GM18907 (cell line): ENCODE results near the gene CCDC174.
"Not testable (repeated sequence)": the region's sequence is repeated elsewhere in the genome, so short reads cannot be mapped to it uniquely, and the experiment has no call there.

ENCODE experiments used
- ATAC-seq: cut with Tn5 transposase; IDR thresholded peaks from one replicate; pipeline ENCODE4 v1.9.1; 2021; ENCODE audit warnings: mild to moderate bottlenecking, moderate library complexity; ENCODE audit not compliant: unreplicated experiment

CCDC174 gene

DNA sequence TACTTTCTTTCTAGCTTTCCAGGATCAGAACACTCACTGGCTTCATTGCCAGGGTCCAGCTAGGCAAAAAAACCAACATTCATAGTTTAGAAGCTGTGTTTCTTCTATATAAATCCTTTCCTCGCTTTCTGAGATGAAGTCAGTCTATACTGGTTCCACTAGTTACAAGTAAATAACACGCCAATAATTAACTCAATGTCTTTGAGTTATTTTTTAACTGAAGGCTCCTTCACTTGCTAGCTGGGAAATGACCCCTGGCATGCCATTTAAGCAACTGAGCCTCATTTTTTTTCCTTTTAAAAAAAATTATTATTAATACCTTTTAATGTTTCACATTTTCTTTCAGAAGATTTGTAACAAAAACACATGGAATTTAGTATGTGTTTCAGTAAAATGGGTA, 2.1 kb upstream of the CCDC174 start:
- ATAC-seq, result no peak

- ATAC-seq, result no peak
These were observed 1.4 kb upstream of the CCDC174 start for GRCh38 chr3:14650193-14650592.

DNA sequence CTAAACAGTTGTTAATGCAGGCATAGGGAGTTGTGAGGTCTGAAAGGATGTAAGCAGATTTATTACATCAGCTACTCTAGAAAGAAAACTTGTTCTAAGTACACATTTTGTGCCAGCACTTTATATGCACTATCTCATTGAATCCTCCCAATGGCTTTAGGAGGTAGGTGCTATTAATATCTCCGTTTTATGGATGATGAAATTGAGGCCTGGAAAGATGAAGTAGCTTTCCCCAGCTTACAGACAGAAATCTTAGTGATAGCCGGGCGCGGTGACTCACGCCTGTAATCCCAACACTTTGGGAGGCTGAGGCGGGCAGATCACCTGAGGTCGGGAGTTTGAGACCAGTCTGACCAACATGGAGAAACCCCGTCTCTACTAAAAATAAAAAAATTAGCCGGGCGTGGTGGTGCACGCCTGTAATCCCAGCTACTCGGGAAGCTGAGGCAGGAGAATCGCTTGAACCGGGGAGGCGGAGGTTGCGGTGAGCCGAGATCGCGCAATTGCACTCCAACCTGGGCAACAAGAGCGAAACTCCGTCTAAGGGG, 872 bp downstream of the CCDC174 start:
- ATAC-seq, result not testable (repeated sequence)

GRCh38 chr3:14657579-14657978, 6.0 kb downstream of the CCDC174 start:
- no peak for ATAC-seq

GRCh38 chr3:14658978-14659377, 7.4 kb downstream of the CCDC174 start:
- ATAC-seq, result no peak

- ATAC-seq, result no peak
These were observed 9.4 kb downstream of the CCDC174 start for GRCh38 chr3:14660942-14661341.

DNA sequence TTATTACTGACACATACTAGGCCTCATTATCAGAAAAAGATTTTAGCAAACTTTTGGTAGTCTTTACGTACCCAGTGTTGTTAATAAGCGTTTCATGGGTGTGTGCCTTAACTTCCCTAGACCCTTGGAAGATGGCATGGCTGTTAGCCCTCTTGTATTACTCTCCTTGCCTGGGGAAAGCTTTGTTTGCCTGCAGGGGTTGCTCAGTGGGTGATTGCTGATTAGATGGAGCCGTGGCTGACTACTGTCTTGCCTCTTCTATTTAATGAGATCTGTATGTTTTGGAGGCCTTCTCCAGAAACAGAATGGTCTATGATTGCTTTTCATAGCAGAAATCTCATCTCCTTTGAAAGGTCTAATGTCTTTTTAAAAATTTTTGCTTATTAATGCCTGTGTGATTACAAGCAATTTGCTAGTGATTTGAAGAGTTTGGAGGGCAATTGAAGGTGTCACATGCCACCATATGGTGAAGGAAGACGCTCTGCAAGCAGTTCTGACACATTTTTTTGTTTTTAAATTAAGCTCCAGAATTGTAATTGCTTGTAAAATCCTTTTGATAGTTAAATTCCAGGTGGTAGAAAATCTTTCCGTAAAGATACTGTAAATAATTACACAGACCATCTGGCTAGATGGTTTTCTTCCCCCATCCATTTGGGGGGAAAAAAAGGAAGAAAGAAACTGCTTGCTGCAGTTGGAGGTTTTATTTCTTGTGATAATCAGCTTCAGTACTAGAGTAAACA, 12.0 kb downstream of the CCDC174 start:
- ATAC-seq, result no peak

GRCh38 chr3:14664170-14664569, 12.6 kb downstream of the CCDC174 start:
- no peak for ATAC-seq

- no peak for ATAC-seq
These were observed 21.0 kb downstream of the CCDC174 start for GRCh38 chr3:14672588-14672987.

- no peak for ATAC-seq
These were observed 23.3 kb downstream of the CCDC174 start, which contains the start of gene C3orf20 for GRCh38 chr3:14674841-14675240. C3orf20 (plus strand) TSS chr3:14675141; CDS start chr3:14682714, 7,573 bp downstream.

DNA sequence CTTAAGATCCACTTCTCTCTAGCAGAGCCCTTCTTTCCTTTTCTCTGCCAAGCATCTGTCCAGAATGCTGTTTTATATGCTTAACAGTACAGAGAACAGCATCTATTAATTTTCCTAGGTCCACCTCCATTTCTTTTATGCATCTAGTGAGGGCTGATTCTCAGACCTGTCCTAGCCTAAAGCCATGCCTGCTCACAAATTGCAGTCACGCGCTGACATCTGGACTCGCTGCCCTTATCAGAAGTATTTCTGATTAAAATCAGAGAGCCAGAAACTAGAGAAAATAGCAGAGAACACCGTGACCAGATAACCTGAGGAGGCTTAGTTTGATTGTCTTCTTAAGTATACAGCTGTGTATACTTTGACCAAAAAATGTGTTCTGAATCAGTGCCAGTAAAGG, 25.3 kb downstream of the CCDC174 start:
- no peak for ATAC-seq

DNA sequence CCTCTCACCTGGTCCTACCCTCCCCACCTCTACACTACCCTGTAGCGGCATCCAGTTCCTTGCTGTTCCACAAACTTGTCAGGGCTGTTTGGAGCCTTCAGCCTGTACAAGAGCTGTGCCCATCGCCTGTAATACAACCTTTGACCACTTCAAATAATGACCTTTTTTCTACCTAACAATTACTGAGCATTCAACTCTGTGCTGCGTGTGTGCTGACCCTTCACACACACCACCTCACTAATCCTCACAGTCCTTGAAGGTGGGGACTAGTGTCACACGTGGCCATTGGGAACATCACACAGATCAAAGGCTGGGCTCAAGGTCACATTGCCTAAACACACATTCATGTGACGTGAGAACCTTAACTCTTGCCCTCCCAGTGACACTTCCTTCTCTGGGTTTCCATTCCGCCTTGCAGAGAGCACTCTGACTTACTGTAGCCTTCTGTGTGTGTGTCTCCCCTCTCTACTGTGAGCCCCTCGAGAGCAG, 26.5 kb downstream of the CCDC174 start:
- ATAC-seq, result no peak

- no peak for ATAC-seq
These were observed 28.6 kb downstream of the CCDC174 start for GRCh38 chr3:14680115-14680514.

DNA sequence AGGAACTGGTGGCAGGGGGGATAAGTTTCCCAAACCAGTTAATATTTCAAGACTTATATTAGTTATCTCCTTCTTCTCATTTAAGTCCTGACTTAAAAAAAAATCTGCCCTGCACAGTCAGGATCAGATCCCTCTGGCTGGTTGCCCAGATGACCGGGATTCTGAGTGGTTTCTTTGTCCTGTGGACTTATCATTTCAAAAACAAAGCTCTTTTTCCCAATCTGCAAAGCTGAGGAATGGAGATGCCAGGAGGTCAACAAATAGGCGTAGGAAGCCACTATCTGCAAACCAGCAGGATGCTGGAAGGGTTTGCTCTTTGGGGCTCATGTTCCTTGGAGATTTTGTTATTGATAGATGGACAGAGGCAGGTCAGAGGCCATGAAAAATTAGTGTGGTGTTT, 29.2 kb downstream of the CCDC174 start:
- no peak for ATAC-seq

GRCh38 chr3:14684447-14684846, 32.9 kb downstream of the CCDC174 start:
- no peak for ATAC-seq

GRCh38 chr3:14685179-14685578, 33.6 kb downstream of the CCDC174 start:
- ATAC-seq, result no peak

DNA sequence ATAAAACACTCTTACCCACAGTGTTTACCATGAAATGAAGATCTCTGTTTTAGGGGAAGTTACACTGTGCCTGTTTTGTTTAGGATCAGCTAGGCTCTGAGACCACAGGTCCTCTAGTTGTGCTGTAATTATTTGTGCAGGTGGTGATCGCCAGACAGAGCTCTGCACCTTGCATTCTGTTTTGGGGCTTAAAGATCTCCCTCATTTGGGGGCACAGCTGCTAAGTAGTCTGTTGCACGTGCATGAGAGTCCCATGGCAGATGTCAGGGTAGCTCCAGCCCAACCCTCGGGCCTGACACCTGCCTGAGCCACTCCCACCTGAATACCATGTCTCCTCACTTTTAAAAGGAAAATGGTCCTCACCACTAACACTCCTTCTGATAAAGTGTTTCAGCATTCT, 35.8 kb downstream of the CCDC174 start:
- ATAC-seq, result no peak

GRCh38 chr3:14688525-14688924, 37.0 kb downstream of the CCDC174 start:
- peak; percentile 50 for ATAC-seq

DNA sequence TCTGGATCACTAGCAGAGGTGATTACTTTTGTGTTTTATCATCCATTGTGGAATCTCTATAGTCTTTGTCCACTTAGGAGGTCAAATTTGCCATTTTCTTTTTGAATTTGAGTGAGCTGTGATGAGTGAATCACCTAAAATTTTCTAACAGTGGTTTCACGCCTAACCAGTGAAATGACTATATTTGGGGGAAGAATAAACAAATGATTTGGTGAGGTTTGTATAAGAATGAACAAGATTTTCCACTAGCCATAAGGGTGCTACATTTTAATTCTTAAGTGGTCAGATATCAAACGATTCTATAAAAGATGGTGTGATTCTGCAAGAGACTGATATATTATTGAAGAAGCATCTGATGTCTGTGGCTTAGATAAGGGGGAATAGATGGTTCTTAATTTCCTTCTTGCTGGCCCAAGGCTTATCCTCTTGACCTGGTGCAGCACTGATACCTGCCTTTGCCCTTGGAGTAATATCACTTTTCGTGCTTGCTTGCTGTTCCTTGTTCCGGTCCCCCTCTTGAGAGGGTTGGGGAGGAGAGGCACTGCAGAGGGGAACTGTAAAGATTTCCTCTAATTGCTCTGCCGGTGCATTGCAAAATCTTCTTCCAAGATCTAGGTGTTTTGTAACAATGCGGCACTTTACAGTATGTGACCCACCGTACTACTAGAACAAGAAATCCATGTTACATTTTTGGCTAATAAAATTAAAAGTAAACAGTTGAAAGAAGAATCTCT, 37.9 kb downstream of the CCDC174 start:
- ATAC-seq, result no peak

- ATAC-seq, result peak; percentile 53
These were observed 39.7 kb downstream of the CCDC174 start for GRCh38 chr3:14691239-14691638.

- ATAC-seq, result no peak
These were observed 40.2 kb downstream of the CCDC174 start for GRCh38 chr3:14691719-14692118.
